K562 (cell line): ENCODE data around the gene RHBDL3. TPM values are rescaled to one million over a fixed set of nuclear protein-coding genes. Genes with fewer than 3 reads are reported as not detected.
"Not testable (repeated sequence)": the region's sequence is repeated elsewhere in the genome, so short reads cannot be mapped to it uniquely, and the experiment has no call there.

Experiments
- ATAC-seq: fragments of 200-7000 bp; cut with Tn5 transposase; 3 replicates; pipeline ENCODE4 v1.9.1; 2020; ENCODE audit warnings: moderate library complexity
- BruUV-seq: library from RNA; stranded (reverse); fragments of 400-500 nt; replicated peaks from 2 replicates; lab custom pipeline; 2021; lab: Mats Ljungman, UMichigan
- CTCF ChIA-PET: fragments of 300-600 bp; formaldehyde crosslinking; extraction: SDS; loops from one replicate; lab custom pipeline; 2021; ENCODE audit warnings: low intra/inter-chr PET ratio; lab: Yijun Ruan, JAX
- POLR2A ChIA-PET: fragments of 300-600, 350-650 bp; sonication (Branson Sonifier 250); formaldehyde crosslinking; extraction: SDS; loops from one replicate; lab custom pipeline; 2021; ENCODE audit warnings: antibody characterized with exemption, inconsistent platforms; lab: Yijun Ruan, JAX
- DNase-seq, 4 experiments: peaks; one replicate each; pipeline versions ENCODE4 v3.0.0 to v3.0.0-alpha.2; 2011 to 2018; ENCODE audit warnings: low spot score in 3 of 4, mixed read lengths in 3 of 4; ENCODE audit errors: extremely low read depth in 1 of 4
- FAIRE-seq: peaks from 2 replicates; lab custom pipeline; 2011; peaks lifted over from hg19 to GRCh38; lab: Jason Lieb, UNC
- H2AFZ ChIP-seq: 2 replicates; pipeline ENCODE4 v1.6.0; 2011; ENCODE audit warnings: low read depth, low read length, control low read depth, inconsistent platforms
- H3K27ac ChIP-seq: fragments of 200-600 bp; 3 replicates; pipeline ENCODE4 v1.8.0; 2011; ENCODE audit warnings: low read depth, mild to moderate bottlenecking, control low read depth, inconsistent platforms, low read length, moderate library complexity, mixed read lengths; ENCODE audit errors: extremely low read depth
- H3K27me3 ChIP-seq, 2 experiments: fragments of 300-600 bp in 1 of 2; 2 replicates in 1 of 2; 3 replicates in 1 of 2; pipeline versions ENCODE4 v1.6.0 to v1.8.0; 2011; ENCODE audit warnings: inconsistent platforms in 2 of 2, low read length in 2 of 2, mild to moderate bottlenecking in 1 of 2, mixed read lengths in 1 of 2, moderate library complexity in 1 of 2; ENCODE audit not compliant: control insufficient read depth in 2 of 2, insufficient read depth in 2 of 2
- H3K36me3 ChIP-seq: fragments of 300-600 bp; 3 replicates; pipeline ENCODE4 v1.8.0; 2011; ENCODE audit warnings: mild to moderate bottlenecking, low read length, inconsistent platforms; ENCODE audit not compliant: control insufficient read depth, insufficient read depth
- H3K4me1 ChIP-seq, 2 experiments: fragments of 200-600 bp in 1 of 2; replicated peaks in 1 of 2; 2 replicates in 1 of 2; 3 replicates in 1 of 2; pipeline versions ENCODE4 v1.5.1 to v1.8.0; 2011; ENCODE audit warnings: inconsistent platforms in 2 of 2, low read length in 2 of 2, mild to moderate bottlenecking in 1 of 2, mixed read lengths in 1 of 2, moderate library complexity in 1 of 2; ENCODE audit not compliant: control insufficient read depth in 2 of 2, insufficient read depth in 2 of 2
- H3K4me2 ChIP-seq: 2 replicates; pipeline ENCODE4 v1.6.1; 2011; ENCODE audit warnings: low read length, control low read depth, inconsistent platforms, mixed read lengths; ENCODE audit not compliant: insufficient read depth
- H3K4me3 ChIP-seq: fragments of 200-600 bp; sonication (generic), shearing (Covaris generic); 2 replicates; pipeline ENCODE4 v1.5.1; 2016; ENCODE audit warnings: control low read depth, inconsistent platforms
- H3K79me2 ChIP-seq: fragments of 200-600 bp; 3 replicates; pipeline ENCODE4 v1.8.0; 2011; ENCODE audit warnings: low read length, inconsistent platforms; ENCODE audit not compliant: control insufficient read depth, insufficient read depth
- H3K9ac ChIP-seq, 2 experiments: 2 replicates each; pipeline versions ENCODE4 v1.6.0 to v1.6.1; 2011; ENCODE audit warnings: low read depth in 2 of 2, low read length in 2 of 2, control low read depth in 1 of 2, inconsistent platforms in 1 of 2, mild to moderate bottlenecking in 1 of 2, mixed read lengths in 1 of 2; ENCODE audit not compliant: insufficient read depth in 1 of 2
- H3K9me1 ChIP-seq: one replicate; pipeline ENCODE4 v1.6.0; 2011; ENCODE audit warnings: inconsistent platforms, mild to moderate bottlenecking, low read length, moderate library complexity; ENCODE audit not compliant: control insufficient read depth, insufficient read depth
- H3K9me3 ChIP-seq: replicated peaks from 2 replicates; pipeline ENCODE4 v1.5.1; 2011; ENCODE audit warnings: low read depth, low read length, inconsistent platforms; ENCODE audit not compliant: control insufficient read depth, insufficient read depth
- H4K20me1 ChIP-seq: replicated peaks from 2 replicates; pipeline ENCODE4 v1.6.1; 2011; ENCODE audit warnings: low read length, inconsistent platforms, mixed read lengths; ENCODE audit not compliant: control insufficient read depth, insufficient read depth
- E2F1 ChIP-seq: sonication (generic); formaldehyde crosslinking; IDR thresholded peaks from 2 replicates; pipeline ENCODE4 v1.8.1; 2023; ENCODE audit warnings: mild to moderate bottlenecking, missing genetic modification reagents, moderate library complexity
- EGR1 ChIP-seq: fragments of 450-650 bp; conservative IDR thresholded peaks from 2 replicates; pipeline ENCODE4 v1.6.1; 2017; ENCODE audit warnings: mild to moderate bottlenecking
- RBFOX2 ChIP-seq: fragments of 200-400 bp; formaldehyde crosslinking; IDR thresholded peaks from 2 replicates; pipeline ENCODE4 v1.6.1; 2017; ENCODE audit warnings: low read depth, mild to moderate bottlenecking, low read length, moderate library complexity
- WGBS: fragments of 100-300 bp; shearing (Covaris generic); methylation state at CpG from one replicate; pipeline ENCODE4 v1.1.6; 2016; ENCODE audit warnings: low coverage, mixed read lengths; ENCODE audit not compliant: insufficient coverage; ENCODE audit errors: missing lambda C conversion rate; 5-methylcytosine and 5-hydroxymethylcytosine counted together
- in situ Hi-C: fragments of 300-500 bp; cut with MboI; formaldehyde crosslinking; loops from 4 replicates; pipeline ENCODE4 v1.15.0; 2018; ENCODE audit warnings: inconsistent platforms, mixed read lengths
- intact Hi-C: fragments of 100-400 bp; cut with micrococcal nuclease; formaldehyde crosslinking; loops from 2 replicates; pipeline ENCODE4 v1.14.2; 2022
- polyA plus RNA-seq, 8 experiments: library from polyadenylated mRNA; depleted of rRNA in 4 of 8; stranded (reverse) in 5 of 8; unstranded in 3 of 8; fragments of >200 nt; fragmentation: Nextera tagmentation in 2 of 8; fragmentation: Illumina TruSeq in 1 of 8; extraction: Ambion mirVana in 2 of 8; extraction: Trizol in 1 of 8; gene quantifications; 2 replicates each; pipeline versions ENCODE4 v1.2.1 to v1.2.3, GENCODE V29; 2011 to 2014; ENCODE audit warnings: inconsistent platforms in 1 of 8, missing spikeins in 1 of 8
- total RNA-seq, 7 experiments: library from RNA; depleted of rRNA in 6 of 7; stranded (reverse); fragments of >200 nt in 6 of 7; fragmentation: Illumina TruSeq in 2 of 7; extraction: Trizol in 2 of 7; gene quantifications; 2 replicates each; pipeline versions ENCODE4 v1.2.1 to v1.2.3, GENCODE V29; 2011 to 2021; ENCODE audit warnings: low replicate concordance in 1 of 7

Gene RHBDL3
- total and polyA plus RNA-seq, 9 of the 15 experiments (the other 6 are each of a cell fraction or from before 2014, with no cell fraction given) = 0.06 to 0.31 (median 0.09) TPM; not detected in 4

- Histone ChIP-seq H3K36me3 (peaks cover 62% of the 10 kb centered on the region), H3K27ac (peak overlapping the region; percentile 23; the same call in 1 of the 3 replicates), H3K79me2 (peaks cover 99% of the 10 kb centered on the region), H3K9ac (peak overlapping the region; percentile 88 to 99; a peak in 3 of 4 replicates), H4K20me1 (peaks cover 49% of the 10 kb centered on the region), H3K4me3 (peak overlapping the region; percentile 74), H3K4me1 (peaks cover 23 to 26% of the 10 kb centered on the region in 2 experiments; a peak in 4 of 5 replicates), H3K4me2 (peak overlapping the region; percentile 92)
- BruUV-seq, H3K9me3 ChIP-seq, H2AFZ ChIP-seq, H3K9me1 ChIP-seq, DNase-seq, ATAC-seq, in situ Hi-C loops, H3K27me3 ChIP-seq, intact Hi-C loops, CTCF ChIA-PET, FAIRE-seq: not testable (repeated sequence)
- TF ChIP-seq EGR1 (peak; percentile 53), E2F1 (CRISPR knock-in tag) (0 out of 2 replicates have a peak, but pooled peaks have one; percentile 26), RBFOX2 (peak; percentile 49; the same call in 1 of the 2 replicates)
- 18% methylated on average over 9 of the region's 9 CpGs for WGBS
- POLR2A ChIA-PET = interaction anchor here (1.0 to 2.7 kb wide), 4 partner anchors 13 to 56 kb away, joined by 3 to 11 read pairs (median 3); no protein-coding TSS in a partner anchor
Measured at GRCh38 chr17:32352734-32353133, 87.1 kb downstream of the RHBDL3 start.
